SK-N-SH treated with all-trans-retinoic acid at 6 μM for 48 hours (cell line): Measurements from ENCODE around the gene WNT9B.

Experiments
- ATAC-seq: fragments of 200-7000 bp; cut with Tn5 transposase; 3 replicates; pipeline ENCODE4 v1.9.1; 2020; ENCODE audit warnings: mild to moderate bottlenecking, moderate library complexity
- ARNTL ChIP-seq: fragments of 450-650 bp; formaldehyde crosslinking; IDR thresholded peaks from 2 replicates; pipeline ENCODE4 v1.5.0; 2020; ENCODE audit warnings: low read depth, mild to moderate bottlenecking, moderate library complexity, borderline replicate concordance
- BACH2 ChIP-seq: fragments of 250-450 bp; sonication (Bioruptor Pico); IDR thresholded peaks from 2 replicates; pipeline ENCODE4 v1.9.0; 2021; ENCODE audit warnings: mild to moderate bottlenecking, borderline replicate concordance
- CREB5 ChIP-seq: fragments of 250-450 bp; sonication (Bioruptor Pico); IDR thresholded peaks from 2 replicates; pipeline ENCODE4 v1.5.1; 2020; ENCODE audit warnings: low read depth, mild to moderate bottlenecking, moderate library complexity
- ESRRG ChIP-seq: fragments of 250-450 bp; sonication (Bioruptor Pico); IDR thresholded peaks from 2 replicates; pipeline ENCODE4 v1.6.1; 2021; ENCODE audit warnings: mild to moderate bottlenecking
- GLIS3 ChIP-seq: fragments of 250-450 bp; sonication (Bioruptor Pico); IDR thresholded peaks from 2 replicates; pipeline ENCODE4 v1.5.0; 2020; ENCODE audit warnings: mild to moderate bottlenecking, moderate library complexity
- ISL1 ChIP-seq: fragments of 250-450 bp; sonication (Bioruptor Pico); IDR thresholded peaks from 2 replicates; pipeline ENCODE4 v2.1.2; 2022; ENCODE audit warnings: mild to moderate bottlenecking, moderate library complexity
- OSR1 ChIP-seq: fragments of 250-450 bp; sonication (Bioruptor Pico); IDR thresholded peaks from 2 replicates; pipeline ENCODE4 v1.8.0; 2022; ENCODE audit warnings: moderate library complexity, mild to moderate bottlenecking, inconsistent platforms
- PPARA ChIP-seq: fragments of 250-450 bp; sonication (Bioruptor Pico); IDR thresholded peaks from 2 replicates; pipeline ENCODE4 v1.5.0; 2020; ENCODE audit warnings: mild to moderate bottlenecking, borderline replicate concordance
- RARB ChIP-seq: fragments of 250-450 bp; sonication (Bioruptor Pico); IDR thresholded peaks from 2 replicates; pipeline ENCODE4 v1.8.0; 2021; ENCODE audit warnings: mild to moderate bottlenecking, moderate library complexity
- SNAI2 ChIP-seq: fragments of 250-450 bp; sonication (Bioruptor Pico); IDR thresholded peaks from 2 replicates; pipeline ENCODE4 v1.5.0; 2020; ENCODE audit warnings: mild to moderate bottlenecking, moderate library complexity
- TOX ChIP-seq: fragments of 250-450 bp; sonication (Bioruptor Pico); IDR thresholded peaks from 2 replicates; pipeline ENCODE4 v1.8.0; 2021; ENCODE audit warnings: mild to moderate bottlenecking, moderate library complexity, borderline replicate concordance
- TSHZ2 ChIP-seq: fragments of 250-450 bp; sonication (Bioruptor Pico); IDR thresholded peaks from 2 replicates; pipeline ENCODE4 v1.5.0; 2020; ENCODE audit warnings: mild to moderate bottlenecking, moderate library complexity
- ZC3H10 ChIP-seq: fragments of 250-450 bp; sonication (Bioruptor Pico); IDR thresholded peaks from 2 replicates; pipeline ENCODE4 v1.5.1; 2021; ENCODE audit warnings: mild to moderate bottlenecking, moderate library complexity
- ZFP3 ChIP-seq: fragments of 250-450 bp; sonication (Bioruptor Pico); IDR thresholded peaks from 2 replicates; pipeline ENCODE4 v1.5.0; 2020; ENCODE audit warnings: mild to moderate bottlenecking, moderate library complexity
- ZFP30 ChIP-seq: fragments of 450-650 bp; formaldehyde crosslinking; IDR thresholded peaks from 2 replicates; pipeline ENCODE4 v1.5.0; 2022; ENCODE audit warnings: mild to moderate bottlenecking, moderate library complexity
- ZNF565 ChIP-seq: fragments of 450-650 bp; formaldehyde crosslinking; conservative IDR thresholded peaks from 2 replicates; pipeline ENCODE4 v1.5.0; 2020; ENCODE audit warnings: low read depth, mild to moderate bottlenecking, moderate library complexity
- ZNF70 ChIP-seq: fragments of 450-650 bp; formaldehyde crosslinking; IDR thresholded peaks from 2 replicates; pipeline ENCODE4 v1.5.0; 2020; ENCODE audit warnings: mild to moderate bottlenecking, moderate library complexity
- ZNF8 ChIP-seq: fragments of 450-650 bp; formaldehyde crosslinking; IDR thresholded peaks from 2 replicates; pipeline ENCODE4 v1.5.0; 2020; ENCODE audit warnings: mild to moderate bottlenecking, moderate library complexity
- TF ChIP-seq, protein P1 (sequence below): fragments of 250-450 bp; sonication (Bioruptor Pico); IDR thresholded peaks from 2 replicates; pipeline ENCODE4 v1.8.0; 2020; ENCODE audit warnings: mild to moderate bottlenecking, moderate library complexity, borderline replicate concordance

Gene WNT9B

DNA sequence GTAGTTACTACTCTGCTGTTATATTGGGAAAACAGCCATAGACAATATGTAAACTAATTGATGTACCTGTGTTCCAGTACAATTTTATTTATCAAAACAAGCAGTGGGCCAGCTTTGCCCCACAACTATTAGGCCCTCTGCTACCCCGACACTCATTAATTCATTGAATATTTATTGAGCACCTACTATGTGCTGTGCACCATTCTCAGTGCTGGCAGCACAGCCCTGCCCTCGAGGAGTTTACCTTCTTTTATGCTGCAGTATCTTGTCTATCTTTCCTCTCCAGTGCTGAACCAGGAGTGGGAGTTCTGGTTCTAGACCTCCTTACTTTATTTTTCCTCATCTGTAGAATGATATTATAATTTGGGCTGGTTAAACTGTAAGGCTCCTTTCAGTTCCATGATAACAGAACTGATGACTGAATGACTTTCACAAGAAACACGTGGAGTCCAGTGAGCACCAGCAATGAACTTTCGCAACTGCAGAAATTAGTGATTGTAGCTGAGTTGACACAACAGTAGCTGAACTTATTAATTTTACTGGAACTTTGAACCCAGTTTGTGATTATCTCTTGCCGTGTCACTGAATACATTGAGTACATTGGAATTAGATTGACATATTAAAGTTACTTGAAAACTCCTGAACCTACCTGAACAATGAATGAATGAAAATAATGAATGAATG is 73.9 kb downstream of the WNT9B start:
- no peak for ATAC-seq
- TF ChIP-seq OSR1 (CRISPR knock-in tag), result no peak
- no peak for TF ChIP-seq ZNF565 (CRISPR knock-in tag)
- no peak for TF ChIP-seq GLIS3 (CRISPR knock-in tag)
- no peak for TF ChIP-seq ESRRG (CRISPR knock-in tag)

GRCh38 chr17:46928467-46929261 is 77.3 kb downstream of the WNT9B start:
- TF ChIP-seq TOX (CRISPR knock-in tag) (no peak), ZNF8 (CRISPR knock-in tag) (no peak), BACH2 (no peak), ZC3H10 (CRISPR knock-in tag) (no peak), TSHZ2 (CRISPR knock-in tag) (no peak), RARB (CRISPR knock-in tag) (no peak), ZNF565 (CRISPR knock-in tag) (no peak), SNAI2 (CRISPR knock-in tag) (no peak), ISL1 (CRISPR knock-in tag) (no peak), ZFP30 (no peak), ARNTL (CRISPR knock-in tag) (no peak), ZFP3 (CRISPR knock-in tag) (no peak), PPARA (no peak), ZNF70 (CRISPR knock-in tag) (no peak), OSR1 (CRISPR knock-in tag) (no peak)
- TF ChIP-seq, protein P1, sequence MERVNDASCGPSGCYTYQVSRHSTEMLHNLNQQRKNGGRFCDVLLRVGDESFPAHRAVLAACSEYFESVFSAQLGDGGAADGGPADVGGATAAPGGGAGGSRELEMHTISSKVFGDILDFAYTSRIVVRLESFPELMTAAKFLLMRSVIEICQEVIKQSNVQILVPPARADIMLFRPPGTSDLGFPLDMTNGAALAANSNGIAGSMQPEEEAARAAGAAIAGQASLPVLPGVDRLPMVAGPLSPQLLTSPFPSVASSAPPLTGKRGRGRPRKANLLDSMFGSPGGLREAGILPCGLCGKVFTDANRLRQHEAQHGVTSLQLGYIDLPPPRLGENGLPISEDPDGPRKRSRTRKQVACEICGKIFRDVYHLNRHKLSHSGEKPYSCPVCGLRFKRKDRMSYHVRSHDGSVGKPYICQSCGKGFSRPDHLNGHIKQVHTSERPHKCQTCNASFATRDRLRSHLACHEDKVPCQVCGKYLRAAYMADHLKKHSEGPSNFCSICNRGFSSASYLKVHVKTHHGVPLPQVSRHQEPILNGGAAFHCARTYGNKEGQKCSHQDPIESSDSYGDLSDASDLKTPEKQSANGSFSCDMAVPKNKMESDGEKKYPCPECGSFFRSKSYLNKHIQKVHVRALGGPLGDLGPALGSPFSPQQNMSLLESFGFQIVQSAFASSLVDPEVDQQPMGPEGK (CRISPR knock-in tag), result no peak
- TF ChIP-seq, all 23 proteins: peak for 0

DNA sequence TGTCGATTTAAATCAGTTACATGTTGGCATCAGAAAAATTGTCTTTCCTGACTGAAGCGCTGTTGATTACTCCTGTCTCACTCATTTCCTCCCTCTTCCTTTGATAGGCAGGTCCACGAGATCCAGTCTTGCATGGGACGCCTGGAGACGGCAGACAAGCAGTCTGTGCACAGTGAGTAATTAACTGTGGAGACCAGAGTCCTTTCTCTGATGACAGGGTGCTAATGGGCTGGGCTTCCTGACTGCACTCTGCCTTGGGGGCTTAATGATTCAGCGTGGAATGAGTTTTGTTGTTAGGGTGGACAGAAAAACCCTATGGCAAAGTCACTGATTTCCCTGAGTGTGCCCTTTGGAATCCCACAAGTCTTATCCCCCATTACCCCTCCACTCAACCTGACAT is 78.0 kb downstream of the WNT9B start:
- peak; percentile 47; the same call in 2 of the 3 replicates for ATAC-seq
- TF ChIP-seq GLIS3 (CRISPR knock-in tag) (no peak), TOX (CRISPR knock-in tag) (no peak), PPARA (no peak), ZFP30 (no peak), ZNF70 (CRISPR knock-in tag) (no peak), ESRRG (CRISPR knock-in tag) (no peak), CREB5 (CRISPR knock-in tag) (no peak), ARNTL (CRISPR knock-in tag) (no peak)
- TF ChIP-seq, protein P1 (CRISPR knock-in tag), result no peak

More at GRCh38 chr17:46928467-46929261, 77.3 kb downstream of the WNT9B start:
- ATAC-seq, result no peak

DNA sequence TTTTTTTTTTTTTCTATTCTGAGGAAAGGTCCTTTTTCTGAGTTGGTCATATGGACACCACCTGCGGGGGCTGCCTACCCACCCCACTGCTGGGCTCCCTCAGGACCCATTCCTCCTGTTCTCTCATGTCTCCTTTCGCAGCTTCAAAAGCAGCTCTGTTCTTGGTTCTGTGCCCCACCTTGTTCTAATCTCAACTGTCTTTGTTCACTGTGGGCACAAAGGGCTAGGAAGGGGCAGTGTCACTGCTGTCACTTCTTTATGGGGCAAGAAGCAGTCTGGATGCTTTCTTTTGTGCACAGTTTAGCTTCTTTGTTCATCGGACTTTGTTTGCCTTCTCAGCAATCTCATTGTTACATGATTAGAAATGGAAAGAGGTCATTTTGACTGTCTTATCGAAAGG is 78.7 kb downstream of the WNT9B start:
- ATAC-seq, result no peak
- no peak for TF ChIP-seq ISL1 (CRISPR knock-in tag)
- no peak for TF ChIP-seq ZNF565 (CRISPR knock-in tag)
- TF ChIP-seq SNAI2 (CRISPR knock-in tag), result no peak
- TF ChIP-seq OSR1 (CRISPR knock-in tag), result no peak
- no peak for TF ChIP-seq ARNTL (CRISPR knock-in tag)
- no peak for TF ChIP-seq PPARA
- no peak for TF ChIP-seq ZNF8 (CRISPR knock-in tag)
- no peak for TF ChIP-seq TSHZ2 (CRISPR knock-in tag)
- no peak for TF ChIP-seq CREB5 (CRISPR knock-in tag)
- TF ChIP-seq TOX (CRISPR knock-in tag), result no peak
